HCT116 (cell line): Measurements from ENCODE around the gene NFASC.

ENCODE experiments used
- CBX3 ChIP-seq: IDR thresholded peaks from 2 replicates; pipeline ENCODE4 v1.6.1; 2012; ENCODE audit warnings: low read depth
- CEBPB ChIP-seq: IDR thresholded peaks from 2 replicates; pipeline ENCODE4 v1.6.1; 2012; ENCODE audit warnings: low read depth
- CTCF ChIP-seq, 3 experiments: fragments of 200-600 bp in 1 of 3; sonication (generic) in 1 of 3; IDR thresholded peaks in 2 of 3; conservative IDR thresholded peaks in 1 of 3; 2 replicates each; pipeline ENCODE4 v1.5.1; 2012 to 2017; ENCODE audit warnings: low read depth in 2 of 3, low read length in 2 of 3, antibody characterized with exemption in 1 of 3, borderline replicate concordance in 1 of 3, control low read depth in 1 of 3, mild to moderate bottlenecking in 1 of 3, mixed read lengths in 1 of 3, mixed run types in 1 of 3, moderate library complexity in 1 of 3; ENCODE audit not compliant: insufficient read depth in 1 of 3
- EZH2 ChIP-seq: fragments of 200-600 bp; sonication (generic); IDR thresholded peaks from 2 replicates; pipeline ENCODE4 v1.6.1; 2017; ENCODE audit warnings: antibody characterized with exemption, mixed run types
- JUND ChIP-seq: IDR thresholded peaks from 2 replicates; pipeline ENCODE4 v1.6.1; 2012
- POLR2A ChIP-seq: IDR thresholded peaks from 2 replicates; pipeline ENCODE4 v1.7.0; 2011; ENCODE audit warnings: borderline replicate concordance; ENCODE audit not compliant: insufficient read depth, insufficient read length; ENCODE audit errors: extremely low read depth
- POLR2AphosphoS5 ChIP-seq: IDR thresholded peaks from 2 replicates; pipeline ENCODE4 v1.6.1; 2011; ENCODE audit warnings: mild to moderate bottlenecking, low read depth, low read length, moderate library complexity
- RAD21 ChIP-seq: IDR thresholded peaks from 2 replicates; pipeline ENCODE4 v1.6.1; 2012; ENCODE audit warnings: low read depth, mild to moderate bottlenecking
- SIN3A ChIP-seq: IDR thresholded peaks from 2 replicates; pipeline ENCODE4 v1.6.1; 2012; ENCODE audit warnings: low read depth

GRCh38 chr1:204917802-204918201, 47.1 kb downstream of the NFASC start:
- TF ChIP-seq CTCF (IDR thresholded peaks at IDR 0.05 in 2 of 3, conservative IDR thresholded peaks at IDR 0.05 in 1 of 3; ENCODE audit: borderline replicate concordance in 1 of 3, insufficient read depth in 1 of 3, low read depth in 2 of 3, low read length in 2 of 3) (no peak), JUND (no peak), POLR2A (no peak), POLR2AphosphoS5 (no peak), EZH2 (no peak), CBX3 (no peak), CEBPB (no peak), RAD21 (no peak), SIN3A (no peak)
